Stimulated activated CD4-positive, alpha-beta T cell treated with anti-CD3 and anti-CD28 coated beads, Interleukin-4, amount 100 ng/mL, for 48 hours (primary cell): ENCODE data around the gene UBAP1L.
"Not testable (repeated sequence)": the region's sequence is repeated elsewhere in the genome, so short reads cannot be mapped to it uniquely, and the experiment has no call there.

Experiments used
- DNase-seq, 2 donors: peaks; one replicate each; pipeline ENCODE4 v3.0.0-alpha.2; 2020; ENCODE audit warnings: low read depth in 2 of 2

UBAP1L gene

DNA sequence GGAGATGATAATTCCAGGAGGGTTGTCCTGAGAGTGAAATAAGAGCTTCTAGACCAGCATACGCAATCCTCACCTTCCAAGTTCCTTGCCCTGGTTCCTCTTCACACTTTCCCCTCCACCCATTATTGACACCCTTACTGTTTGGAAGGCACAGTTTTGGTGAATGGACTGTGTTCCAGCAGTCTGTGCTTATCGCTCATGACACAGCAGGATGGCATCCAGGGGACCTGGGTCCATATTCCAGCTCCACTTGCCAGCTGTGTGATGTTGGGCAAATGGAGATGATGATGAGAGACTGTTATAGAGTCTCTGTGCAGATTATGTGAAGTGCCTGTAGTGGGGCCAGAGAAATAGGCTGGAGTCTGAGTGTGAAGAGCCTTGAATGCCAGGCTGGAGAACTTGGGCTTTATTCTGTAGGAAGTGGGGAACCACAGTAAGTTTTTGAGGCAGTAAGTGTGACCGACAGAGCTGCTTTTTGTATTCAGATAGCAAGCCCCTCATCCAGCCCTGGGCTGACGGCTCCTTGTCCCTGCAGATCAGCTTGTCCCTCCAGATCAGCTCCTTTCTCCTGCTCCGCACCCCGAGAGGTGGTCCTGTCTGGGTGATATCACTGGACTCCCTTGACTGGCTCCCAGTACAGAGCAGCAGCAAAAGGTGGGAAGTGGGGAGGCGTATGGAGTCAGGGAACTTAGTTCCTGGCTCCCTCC is 30.3 kb downstream of the UBAP1L start:
- no peak for DNase-seq

DNA sequence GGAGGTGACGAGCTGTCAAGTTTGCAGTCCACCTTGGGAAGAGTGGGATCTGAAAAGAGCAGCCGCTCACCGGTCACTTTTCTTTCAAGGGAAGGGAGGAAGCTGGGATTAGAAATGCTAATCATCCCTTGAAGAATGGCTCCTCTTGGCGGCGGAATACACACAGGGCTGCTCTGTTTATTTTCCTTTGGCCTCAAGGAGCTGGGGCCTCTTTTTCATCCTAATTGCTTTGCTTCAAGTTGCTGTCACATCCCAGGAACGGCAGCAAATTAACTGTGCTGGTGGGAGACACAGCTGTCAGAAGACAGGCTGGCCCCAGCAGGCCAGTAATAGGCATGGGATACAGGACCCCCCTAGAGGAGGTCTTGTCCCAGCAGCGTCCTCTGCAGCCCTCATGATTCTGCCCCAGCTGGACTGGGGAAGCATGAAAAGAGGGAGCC is 31.7 kb downstream of the UBAP1L start:
- DNase-seq = no peak

DNA sequence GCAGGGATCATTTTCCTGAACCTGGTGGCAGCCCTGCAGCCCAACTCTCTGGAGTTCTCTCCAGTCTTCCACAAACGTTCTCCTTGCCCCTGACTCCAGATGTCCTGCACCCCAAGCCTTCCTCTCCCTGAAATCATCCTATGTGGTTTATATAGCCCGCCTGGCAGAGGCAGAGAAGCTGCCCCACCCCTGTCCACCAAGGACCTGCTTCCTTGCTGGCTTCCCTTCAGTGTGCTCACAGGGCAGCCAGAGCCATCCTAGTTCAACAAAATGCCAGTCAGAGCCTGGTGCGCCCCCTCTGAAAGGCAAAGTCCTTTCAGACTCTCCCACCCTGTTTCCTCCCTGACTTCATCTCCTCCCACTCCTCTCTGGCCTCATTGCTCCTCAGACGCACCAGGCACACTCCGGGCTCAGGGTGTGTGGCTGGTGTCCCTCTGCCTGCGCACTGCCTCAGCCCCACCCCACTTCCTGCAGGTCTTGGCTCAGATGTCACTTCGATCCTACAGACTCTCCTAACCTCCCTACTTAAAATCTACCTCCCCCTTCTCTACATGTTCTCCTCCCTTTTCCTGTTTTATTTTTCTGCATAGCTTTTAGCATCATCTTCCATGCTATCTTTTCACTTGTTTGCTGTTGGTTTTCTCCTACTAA is 32.6 kb downstream of the UBAP1L start:
- DNase-seq = no peak

GRCh38 chr15:65081758-65082157 is 33.2 kb downstream of the UBAP1L start:
- DNase-seq = no peak

DNA sequence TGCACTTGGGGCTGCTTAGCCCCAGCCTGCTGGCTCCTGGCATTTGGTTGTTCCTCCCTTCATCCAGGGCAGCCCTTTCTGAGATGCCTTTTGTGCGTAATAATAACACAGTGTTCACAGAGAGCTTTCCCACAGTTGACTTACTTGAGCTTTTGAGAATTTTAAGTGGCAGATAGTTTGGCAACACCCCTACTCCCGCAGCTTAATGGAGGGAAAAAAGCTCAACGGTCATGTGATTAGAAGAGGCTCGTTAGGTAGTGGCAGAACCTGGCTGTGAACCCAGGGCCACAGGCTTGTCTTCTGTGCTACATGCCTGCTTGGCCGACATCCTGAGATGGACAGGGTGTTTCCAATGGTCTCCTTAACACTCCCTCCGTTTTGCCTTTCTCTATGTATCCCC is 33.7 kb downstream of the UBAP1L start:
- no peak for DNase-seq

GRCh38 chr15:65079580-65079979 is 35.4 kb downstream of the UBAP1L start:
- no peak for DNase-seq

DNA sequence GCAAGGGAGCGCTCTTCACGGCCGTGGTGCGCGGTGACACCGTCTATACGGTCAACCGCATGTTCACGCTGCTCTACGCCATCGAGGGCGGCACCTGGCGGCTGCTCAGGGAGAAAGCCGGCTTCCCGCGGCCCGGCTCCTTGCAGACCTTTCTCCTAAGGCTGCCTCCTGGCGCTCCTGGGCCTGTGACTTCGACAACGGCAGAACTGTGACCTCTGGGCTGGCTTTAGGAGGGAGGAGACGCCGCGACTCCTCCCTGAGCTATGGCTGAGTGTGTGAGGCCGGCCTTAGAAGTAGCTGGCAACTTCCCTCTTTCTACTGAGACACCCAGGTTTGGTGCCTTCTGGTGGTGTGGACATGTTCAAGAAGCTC is 37.0 kb downstream of the UBAP1L start:
- DNase-seq = peak; percentile 36 to 50

DNA sequence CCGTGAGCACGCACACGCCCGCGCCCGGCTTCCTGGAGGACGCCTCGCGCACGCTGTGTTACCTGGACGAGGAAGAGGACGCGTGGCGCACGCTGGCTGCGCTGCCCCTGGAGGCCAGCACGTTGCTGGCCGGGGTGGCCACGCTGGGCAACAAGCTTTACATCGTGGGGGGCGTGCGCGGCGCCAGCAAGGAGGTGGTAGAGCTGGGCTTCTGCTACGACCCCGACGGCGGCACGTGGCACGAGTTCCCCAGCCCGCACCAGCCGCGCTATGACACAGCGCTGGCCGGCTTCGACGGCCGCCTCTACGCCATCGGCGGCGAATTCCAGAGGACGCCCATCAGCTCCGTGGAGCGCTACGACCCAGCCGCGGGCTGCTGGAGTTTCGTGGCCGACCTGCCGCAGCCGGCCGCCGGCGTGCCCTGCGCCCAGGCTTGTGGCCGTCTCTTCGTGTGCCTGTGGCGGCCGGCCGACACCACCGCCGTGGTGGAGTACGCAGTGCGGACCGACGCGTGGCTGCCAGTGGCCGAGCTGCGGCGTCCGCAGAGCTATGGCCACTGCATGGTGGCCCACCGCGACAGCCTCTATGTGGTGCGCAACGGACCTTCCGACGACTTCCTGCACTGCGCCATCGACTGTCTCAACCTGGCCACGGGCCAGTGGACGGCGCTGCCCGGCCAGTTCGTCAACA is 37.6 kb downstream of the UBAP1L start:
- no peak for DNase-seq

DNA sequence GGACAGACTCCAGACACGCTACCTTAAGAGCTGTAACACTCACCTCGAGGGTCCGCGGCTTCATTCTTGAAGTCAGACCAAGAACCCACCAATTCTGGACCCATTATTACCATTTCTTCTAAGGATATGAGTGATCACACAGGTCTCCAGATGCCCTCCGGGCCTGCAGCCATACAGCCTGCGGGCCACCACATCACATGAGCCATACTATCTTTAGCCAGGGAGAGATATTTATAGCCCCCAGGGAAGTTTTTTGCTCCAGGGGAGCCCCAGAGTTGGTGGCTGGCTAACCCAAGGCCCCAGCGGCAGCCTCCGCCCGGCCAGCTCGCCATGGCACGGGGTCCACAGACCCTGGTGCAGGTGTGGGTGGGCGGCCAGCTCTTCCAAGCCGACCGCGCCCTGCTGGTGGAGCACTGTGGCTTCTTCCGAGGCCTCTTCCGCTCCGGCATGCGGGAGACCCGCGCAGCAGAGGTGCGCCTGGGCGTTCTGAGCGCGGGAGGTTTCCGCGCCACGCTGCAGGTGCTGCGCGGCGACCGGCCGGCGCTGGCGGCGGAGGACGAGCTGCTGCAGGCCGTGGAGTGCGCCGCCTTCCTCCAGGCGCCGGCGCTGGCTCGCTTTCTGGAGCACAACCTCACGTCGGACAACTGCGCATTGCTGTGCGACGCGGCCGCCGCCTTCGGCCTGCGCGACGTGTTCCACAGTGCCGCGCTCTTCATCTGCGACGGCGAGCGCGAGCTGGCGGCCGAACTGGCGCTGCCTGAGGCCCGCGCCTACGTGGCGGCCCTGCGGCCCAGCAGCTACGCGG is 38.3 kb downstream of the UBAP1L start, which contains the start of gene KBTBD13:
Gene KBTBD13 (plus strand): TSS at position 261 of the 805 bp plus-strand sequence. CDS start 70 bp downstream, at position 331.
- DNase-seq = no peak

GRCh38 chr15:65075607-65076395 is 39.2 kb downstream of the UBAP1L start:
- not testable (repeated sequence) for DNase-seq

DNA sequence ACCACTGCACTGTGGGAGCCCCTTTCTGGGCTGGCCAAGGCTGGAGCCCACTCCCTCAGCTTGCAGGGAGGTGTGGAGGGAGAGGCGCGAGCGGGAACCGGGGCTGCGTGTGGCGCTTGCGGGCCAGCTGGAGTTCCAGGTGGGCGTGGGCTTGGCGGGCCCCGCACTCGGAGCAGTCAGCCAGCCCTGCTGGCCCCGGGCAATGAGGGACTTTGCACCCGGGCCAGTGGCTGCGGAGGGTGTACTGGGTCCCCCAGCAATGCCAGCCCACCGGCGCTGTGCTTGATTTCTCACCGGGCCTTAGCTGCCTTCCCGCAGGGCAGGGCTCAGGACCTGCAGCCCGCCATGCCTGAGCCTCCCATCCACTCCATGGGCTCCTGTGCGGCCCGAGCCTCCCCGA is 40.1 kb downstream of the UBAP1L start:
- DNase-seq = not testable (repeated sequence)

- no peak for DNase-seq
Observed at GRCh38 chr15:65072617-65073016, 42.4 kb downstream of the UBAP1L start.

DNA sequence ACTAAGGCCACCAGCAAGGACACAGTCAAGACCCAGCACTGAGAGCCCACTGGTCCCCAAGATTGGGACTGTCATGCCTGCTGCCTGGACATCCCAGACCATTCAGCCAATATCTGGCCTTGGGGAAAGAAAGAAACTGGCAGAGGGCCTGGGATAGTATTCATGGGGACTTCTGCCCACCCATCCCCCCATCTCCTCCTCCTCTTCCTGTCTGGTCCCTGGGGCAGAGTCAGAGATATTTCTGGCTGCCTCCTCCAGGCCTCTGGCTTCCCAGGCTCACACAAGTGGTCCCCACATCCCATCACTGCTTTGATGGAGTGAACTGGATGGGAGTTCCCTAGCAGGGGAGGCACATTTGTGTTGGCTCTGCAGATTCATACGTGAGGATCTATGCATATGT is 43.0 kb downstream of the UBAP1L start:
- DNase-seq = no peak

GRCh38 chr15:65071381-65071811 is 43.6 kb downstream of the UBAP1L start:
- DNase-seq = no peak

- DNase-seq = no peak
Observed at GRCh38 chr15:65069779-65070546, 45.0 kb downstream of the UBAP1L start.

GRCh38 chr15:65069179-65069578 is 45.8 kb downstream of the UBAP1L start:
- no peak for DNase-seq

DNA sequence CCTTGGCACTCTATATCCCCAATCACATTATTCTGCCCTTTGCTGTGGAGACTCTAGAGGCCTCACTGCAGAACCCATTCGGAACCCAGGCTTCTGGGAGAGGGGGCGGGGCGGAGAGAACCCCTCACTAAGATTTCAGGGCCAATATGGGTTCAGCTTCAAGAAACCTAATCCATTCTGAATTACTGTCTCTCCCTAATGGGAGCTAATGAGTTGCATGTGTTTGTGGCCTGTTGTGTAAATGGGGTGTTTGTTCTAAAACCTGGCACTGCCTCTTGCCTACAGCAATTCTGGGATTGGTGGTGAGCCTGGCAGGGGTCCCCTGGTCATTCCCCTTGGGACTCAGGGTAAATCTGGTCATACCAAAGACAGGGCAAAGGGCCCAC is 46.6 kb downstream of the UBAP1L start:
- no peak for DNase-seq

DNA sequence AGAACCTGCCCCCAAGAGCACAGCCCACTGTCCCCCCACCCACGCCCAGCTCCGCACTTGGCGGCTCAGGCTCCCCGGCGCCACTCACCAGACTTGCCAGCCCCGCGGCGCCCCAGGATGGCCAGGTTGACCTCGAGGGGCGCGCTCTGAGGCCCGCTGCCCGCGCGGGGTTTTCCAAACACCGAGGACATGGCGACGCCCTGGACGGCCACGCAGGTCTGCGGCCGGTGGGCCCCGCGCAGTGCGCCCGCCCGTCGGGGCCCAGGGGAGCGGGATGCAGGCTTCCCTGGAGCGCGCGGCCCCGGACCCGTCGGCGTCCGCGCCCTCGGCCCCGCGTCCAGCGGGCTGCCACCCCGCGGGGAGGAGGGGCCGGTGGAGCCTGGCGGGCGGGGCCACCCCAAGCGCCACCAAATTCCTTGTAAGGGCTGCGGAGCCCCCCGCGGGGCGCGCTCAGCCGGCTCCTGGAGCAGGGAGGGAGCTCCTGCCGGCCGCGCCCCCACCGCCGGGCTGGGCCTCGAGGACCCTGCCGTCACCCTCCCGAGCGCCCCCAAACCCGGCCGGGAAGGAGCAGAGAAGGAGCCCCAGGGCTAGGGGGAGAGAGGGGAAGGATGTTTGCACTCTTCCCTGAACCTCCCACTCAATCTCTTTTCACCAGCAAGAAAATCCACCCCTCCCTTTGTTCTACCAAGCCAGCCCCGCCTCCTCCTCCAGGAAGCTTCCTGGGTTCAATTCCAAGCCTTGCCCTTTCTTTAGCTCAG is 47.2 kb downstream of the UBAP1L start, which contains the start of gene RASL12:
Gene RASL12 (minus strand): TSS at position 347 of the 758 bp plus-strand sequence. CDS start 156 bp downstream, at position 191.
- DNase-seq = no peak

- no peak for DNase-seq
Observed at GRCh38 chr15:65067317-65067644, 47.7 kb downstream of the UBAP1L start.
